Effector memory CD8-positive, alpha-beta T cell (primary cell): ENCODE results near the gene NOVA1.

ENCODE experiments used
- ATAC-seq: fragments of 150-1000 bp; cut with Tn5 transposase; replicated peaks from 2 replicates; pipeline ENCODE4 v1.10.0; 2021; ENCODE audit warnings: mild to moderate bottlenecking, moderate library complexity
- DNase-seq, 3 experiments: peaks; one replicate each; pipeline ENCODE4 v3.0.0; 2021
- H3K27ac Mint-ChIP-seq, 2 donors: one replicate each; pipeline ENCODE4 v1.8.0; 2022; ENCODE audit warnings: mild to moderate bottlenecking in 2 of 2, mixed read lengths in 2 of 2, moderate library complexity in 2 of 2
- H3K27me3 Mint-ChIP-seq, 2 donors: one replicate each; pipeline ENCODE4 v1.8.0; 2022; ENCODE audit warnings: mixed read lengths in 2 of 2
- H3K36me3 Mint-ChIP-seq: one replicate; pipeline ENCODE4 v1.8.0; 2022; ENCODE audit warnings: mild to moderate bottlenecking, moderate library complexity, mixed read lengths; ENCODE audit not compliant: insufficient read depth
- H3K4me1 Mint-ChIP-seq, 2 donors: one replicate each; pipeline ENCODE4 v1.8.0; 2022; ENCODE audit warnings: low read depth in 2 of 2, mixed read lengths in 2 of 2
- H3K4me3 Mint-ChIP-seq, 2 donors: one replicate each; pipeline ENCODE4 v1.8.0; 2022; ENCODE audit warnings: mild to moderate bottlenecking in 2 of 2, mixed read lengths in 2 of 2, moderate library complexity in 2 of 2
- H3K9me3 Mint-ChIP-seq, 2 donors: one replicate each; pipeline ENCODE4 v1.8.0; 2022; ENCODE audit warnings: mixed read lengths in 2 of 2

The NOVA1 gene

DNA sequence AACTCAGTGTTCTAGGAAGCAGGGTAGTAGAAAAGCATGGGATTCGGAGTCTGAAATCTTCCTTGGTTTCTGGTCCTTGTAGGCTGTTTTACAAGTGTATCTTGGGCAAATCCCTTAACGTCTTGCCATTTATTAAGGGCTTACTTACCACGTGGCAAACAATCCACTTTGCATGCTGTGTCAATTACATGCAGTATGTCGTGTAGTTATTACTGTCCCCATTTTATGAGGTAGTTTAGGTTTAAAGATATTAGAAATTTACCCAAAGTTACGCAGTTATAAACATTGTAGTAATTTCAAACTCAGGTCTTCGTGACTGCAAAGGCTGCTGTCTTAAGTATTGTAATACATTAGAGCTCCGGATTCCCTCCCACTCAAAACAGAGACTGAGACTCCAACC lies 1.5 kb upstream of the NOVA1 start:
- no peak overlapping the region for H3K4me3 Mint-ChIP-seq
- no peaks in the 10 kb centered on the region for H3K36me3 Mint-ChIP-seq
- H3K4me1 Mint-ChIP-seq: no peaks in the 10 kb centered on the region
- H3K27ac Mint-ChIP-seq: no peak overlapping the region
- H3K9me3 Mint-ChIP-seq: peaks cover 0 to 6% of the 10 kb centered on the region in 2 donors
- H3K27me3 Mint-ChIP-seq: peaks cover 0 to 6% of the 10 kb centered on the region in 2 donors
- ATAC-seq (no peak), DNase-seq (no peak)

GRCh38 chr14:26598672-26599131 lies 869 bp upstream of the NOVA1 start:
- ATAC-seq (no peak), DNase-seq (no peak)
- H3K27me3 Mint-ChIP-seq: peaks cover 0 to 6% of the 10 kb centered on the region in 2 donors
- no peak overlapping the region for H3K27ac Mint-ChIP-seq
- no peaks in the 10 kb centered on the region for H3K36me3 Mint-ChIP-seq
- no peak overlapping the region for H3K4me3 Mint-ChIP-seq
- no peaks in the 10 kb centered on the region for H3K4me1 Mint-ChIP-seq
- H3K9me3 Mint-ChIP-seq: peaks cover 0 to 6% of the 10 kb centered on the region in 2 donors

DNA sequence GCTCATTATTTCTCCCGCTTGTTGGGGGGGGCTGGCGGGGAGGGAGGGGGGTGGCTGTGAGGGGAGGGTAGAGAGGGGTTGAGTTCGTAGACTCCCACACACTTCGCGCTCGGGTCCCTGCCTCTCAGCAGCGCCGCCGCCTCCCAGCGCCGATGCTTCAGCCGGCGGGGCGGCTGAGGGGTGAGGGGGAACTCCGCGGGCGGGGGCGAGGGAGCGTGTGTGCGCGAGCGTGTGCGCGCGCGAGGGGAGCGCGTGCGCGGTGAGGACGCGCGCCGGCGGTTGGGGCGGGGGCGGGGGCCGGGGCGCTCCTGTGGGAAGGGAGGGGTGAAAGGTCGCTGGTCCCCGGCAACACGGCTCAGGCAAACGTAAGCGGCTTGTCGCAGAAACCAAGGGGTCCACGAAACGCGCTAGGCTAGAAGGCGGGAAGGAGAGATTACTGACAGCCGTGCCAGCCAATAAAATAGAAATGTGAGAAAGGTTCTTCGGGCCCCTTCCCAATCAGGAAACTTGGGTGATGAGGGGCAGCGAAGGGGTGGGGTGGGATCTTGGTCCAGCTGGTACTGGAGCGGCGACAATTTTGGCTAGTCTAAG lies 343 bp upstream of the NOVA1 start:
- no peak for ATAC-seq
- Mint-ChIP-seq H3K27me3 (peaks cover 0 to 6% of the 10 kb centered on the region in 2 donors), H3K4me1 (no peaks in the 10 kb centered on the region), H3K36me3 (no peaks in the 10 kb centered on the region), H3K4me3 (no peak overlapping the region), H3K9me3 (peaks cover 0 to 6% of the 10 kb centered on the region in 2 donors), H3K27ac (no peak overlapping the region)
- DNase-seq: no peak

DNA sequence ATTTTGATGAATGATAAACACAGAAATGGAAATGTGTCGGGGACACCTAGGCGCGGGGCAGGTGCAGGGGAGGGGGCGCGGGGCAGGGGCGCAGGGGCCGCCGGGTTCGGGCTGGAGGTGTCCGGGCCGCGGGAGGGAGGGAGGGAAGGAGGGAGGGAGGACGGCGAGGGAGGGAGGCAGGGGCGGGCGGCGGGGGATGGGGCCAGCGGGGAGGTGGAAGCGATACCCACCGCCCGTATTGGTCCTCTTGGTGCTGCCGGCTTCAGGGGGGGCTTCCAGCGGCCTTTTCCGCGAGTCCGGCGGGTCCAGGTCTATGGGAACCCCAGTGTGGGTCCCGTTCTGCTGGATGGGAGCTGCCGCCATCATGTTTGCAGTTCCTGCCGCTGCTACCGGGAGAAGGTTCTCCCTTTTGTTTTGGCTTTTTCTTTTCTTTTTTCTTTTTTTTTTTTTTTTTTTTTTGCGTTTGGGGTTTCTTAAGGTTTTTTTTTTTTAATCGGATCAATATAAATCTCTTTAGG lies 703 bp downstream of the NOVA1 start:
- ATAC-seq: no peak
- H3K4me3 Mint-ChIP-seq: peak overlapping the region in 1 of 2 donors; percentile 19

GRCh38 chr14:26596543-26597061 lies 1.2 kb downstream of the NOVA1 start:
- H3K9me3 Mint-ChIP-seq: peaks cover 0 to 6% of the 10 kb centered on the region in 2 donors
- H3K27me3 Mint-ChIP-seq: peaks cover 0 to 6% of the 10 kb centered on the region in 2 donors
- ATAC-seq (no peak), DNase-seq (no peak)
- H3K4me3 Mint-ChIP-seq: no peak overlapping the region
- H3K4me1 Mint-ChIP-seq: no peaks in the 10 kb centered on the region
- H3K27ac Mint-ChIP-seq: no peak overlapping the region
- H3K36me3 Mint-ChIP-seq: no peaks in the 10 kb centered on the region

More for the DNA sequence above, 703 bp downstream of the NOVA1 start:
- no peak overlapping the region for H3K27ac Mint-ChIP-seq
- peaks cover 0 to 6% of the 10 kb centered on the region in 2 donors for H3K27me3 Mint-ChIP-seq
- no peaks in the 10 kb centered on the region for H3K4me1 Mint-ChIP-seq
- peaks cover 0 to 6% of the 10 kb centered on the region in 2 donors for H3K9me3 Mint-ChIP-seq
- H3K36me3 Mint-ChIP-seq: no peaks in the 10 kb centered on the region
- DNase-seq: no peak

- H3K9me3 Mint-ChIP-seq: peaks cover 0 to 4% of the 10 kb centered on the region in 2 donors
- no peaks in the 10 kb centered on the region for H3K36me3 Mint-ChIP-seq
- ATAC-seq (no peak), DNase-seq (no peak)
- H3K4me1 Mint-ChIP-seq: no peaks in the 10 kb centered on the region
- no peak overlapping the region for H3K27ac Mint-ChIP-seq
- no peak overlapping the region for H3K4me3 Mint-ChIP-seq
- H3K27me3 Mint-ChIP-seq: peaks cover 0 to 6% of the 10 kb centered on the region in 2 donors
Observed at GRCh38 chr14:26595926-26596542, 1.8 kb downstream of the NOVA1 start.

DNA sequence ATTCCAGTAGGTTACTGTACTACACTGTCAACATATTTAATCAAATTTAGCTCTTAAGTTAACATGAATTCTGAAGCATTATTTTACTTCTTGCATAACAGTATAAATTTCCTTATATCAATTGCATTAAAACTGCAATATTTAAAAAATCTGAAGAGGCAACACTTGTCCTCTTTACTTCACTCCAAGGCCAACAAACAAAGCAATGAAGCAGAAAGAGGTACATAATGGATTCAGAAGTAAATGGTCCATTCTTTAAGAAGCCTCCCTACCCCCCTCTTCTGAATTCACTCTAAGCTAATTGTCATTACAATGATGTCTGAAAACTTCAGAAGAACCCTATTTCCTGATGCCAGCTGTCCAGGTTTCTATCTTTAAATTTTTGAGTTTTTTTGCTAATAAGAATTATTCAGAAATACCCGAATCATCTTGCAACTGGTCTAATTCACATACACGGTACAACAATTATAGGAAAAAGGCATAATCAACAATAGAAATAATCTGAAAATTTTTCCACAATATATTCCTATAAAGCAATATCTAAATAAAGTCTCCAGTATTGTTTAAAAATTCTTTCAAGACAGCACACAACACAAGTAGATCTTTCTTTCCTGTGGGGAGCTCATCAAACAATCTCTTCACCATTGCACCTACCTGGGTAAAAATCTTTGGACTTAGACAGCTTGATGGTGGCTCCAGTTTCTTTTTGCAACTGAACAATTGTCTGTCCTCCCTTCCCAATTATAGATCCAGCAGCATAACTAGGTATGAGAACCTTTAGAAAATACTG lies 2.9 kb downstream of the NOVA1 start:
- ATAC-seq: no peak
- Mint-ChIP-seq H3K9me3 (peaks cover 0 to 3% of the 10 kb centered on the region in 2 donors), H3K36me3 (no peaks in the 10 kb centered on the region)

DNA sequence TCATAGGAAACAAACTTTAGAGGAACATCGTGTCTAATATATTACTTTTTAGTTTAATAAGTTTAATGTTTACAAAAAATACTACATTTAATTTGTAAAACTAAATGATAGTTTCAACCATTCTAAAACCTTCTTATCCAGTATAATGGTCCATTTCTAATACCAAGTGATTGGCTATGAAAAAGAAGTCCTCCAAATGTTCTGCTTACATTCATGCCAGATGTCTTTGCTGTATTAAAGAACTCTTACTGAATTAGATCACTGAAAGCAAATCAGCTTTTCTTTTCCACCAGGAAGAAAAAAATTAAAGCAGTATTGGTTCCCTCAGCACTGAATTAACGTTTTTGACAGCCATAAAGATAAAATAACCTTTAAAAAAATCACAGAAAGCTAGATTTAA lies 3.7 kb downstream of the NOVA1 start:
- no peak overlapping the region for H3K4me3 Mint-ChIP-seq
- peaks cover 0 to 2% of the 10 kb centered on the region in 2 donors for H3K9me3 Mint-ChIP-seq
- no peak for ATAC-seq
- H3K27ac Mint-ChIP-seq: no peak overlapping the region
- H3K36me3 Mint-ChIP-seq: no peaks in the 10 kb centered on the region
- no peaks in the 10 kb centered on the region for H3K4me1 Mint-ChIP-seq
- DNase-seq: no peak
- H3K27me3 Mint-ChIP-seq: peaks cover 0 to 6% of the 10 kb centered on the region in 2 donors

More for the DNA sequence above, 2.9 kb downstream of the NOVA1 start:
- DNase-seq: no peak
- peaks cover 0 to 6% of the 10 kb centered on the region in 2 donors for H3K27me3 Mint-ChIP-seq
- H3K27ac Mint-ChIP-seq: no peak overlapping the region
- no peak overlapping the region for H3K4me3 Mint-ChIP-seq
- no peaks in the 10 kb centered on the region for H3K4me1 Mint-ChIP-seq

- no peaks in the 10 kb centered on the region for H3K4me1 Mint-ChIP-seq
- no peak overlapping the region for H3K27ac Mint-ChIP-seq
- DNase-seq (no peak), ATAC-seq (no peak)
- peaks cover 0 to 2% of the 10 kb centered on the region in 2 donors for H3K9me3 Mint-ChIP-seq
- peaks cover 0 to under 1% of the 10 kb centered on the region in 2 donors for H3K27me3 Mint-ChIP-seq
- no peaks in the 10 kb centered on the region for H3K36me3 Mint-ChIP-seq
- H3K4me3 Mint-ChIP-seq: no peak overlapping the region
Observed at GRCh38 chr14:26593357-26593756, 4.5 kb downstream of the NOVA1 start.

GRCh38 chr14:26589925-26590324 lies 7.9 kb downstream of the NOVA1 start:
- Mint-ChIP-seq H3K27ac (no peak overlapping the region), H3K27me3 (no peaks in the 10 kb centered on the region), H3K4me1 (no peaks in the 10 kb centered on the region), H3K9me3 (no peaks in the 10 kb centered on the region), H3K36me3 (no peaks in the 10 kb centered on the region), H3K4me3 (no peak overlapping the region)
- DNase-seq (no peak), ATAC-seq (no peak)

GRCh38 chr14:26577711-26578110 lies 20.1 kb downstream of the NOVA1 start:
- DNase-seq (no peak), ATAC-seq (no peak)
- H3K36me3 Mint-ChIP-seq: peaks cover 3% of the 10 kb centered on the region
- H3K27ac Mint-ChIP-seq: no peak overlapping the region
- H3K4me3 Mint-ChIP-seq: no peak overlapping the region
- peaks cover 4 to 26% of the 10 kb centered on the region in 2 donors for H3K9me3 Mint-ChIP-seq
- H3K4me1 Mint-ChIP-seq: no peaks in the 10 kb centered on the region
- H3K27me3 Mint-ChIP-seq: no peaks in the 10 kb centered on the region

DNA sequence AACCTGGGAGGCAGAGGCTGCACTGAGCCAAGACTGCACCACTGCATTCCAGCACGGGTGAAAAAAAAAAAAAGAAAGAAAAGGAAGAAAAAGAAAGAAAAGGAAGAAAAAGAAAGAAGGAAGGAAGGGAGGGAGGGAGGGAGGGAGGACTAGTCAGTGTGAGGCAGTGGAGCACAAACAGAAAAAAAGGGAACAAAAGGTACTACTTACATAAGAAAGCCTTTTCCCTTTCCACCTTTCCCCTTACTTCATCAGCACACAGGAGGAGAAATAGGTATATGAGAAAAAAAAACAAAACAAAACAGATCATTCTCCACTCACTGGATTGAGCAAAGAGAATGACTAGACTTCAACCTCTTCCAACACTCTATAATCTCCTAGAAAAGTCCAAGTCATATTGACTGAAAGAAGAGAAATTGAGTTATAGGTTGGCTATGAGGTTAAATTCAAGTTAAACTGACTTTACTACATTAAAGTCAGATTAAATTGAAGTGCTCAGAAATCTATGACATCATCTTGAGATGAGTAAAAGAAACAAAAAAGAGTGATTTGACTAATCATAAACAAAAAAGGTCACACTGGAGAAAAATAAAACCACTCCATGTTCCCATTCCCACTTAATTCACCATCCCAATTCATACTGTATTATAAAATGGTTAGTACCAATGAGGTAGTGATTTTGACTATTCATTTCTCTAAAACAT lies 43.6 kb downstream of the NOVA1 start:
- H3K9me3 Mint-ChIP-seq: peaks cover 14 to 15% of the 10 kb centered on the region in 2 donors
- H3K4me1 Mint-ChIP-seq: no peaks in the 10 kb centered on the region
- DNase-seq (no peak), ATAC-seq (no peak)
- no peaks in the 10 kb centered on the region for H3K36me3 Mint-ChIP-seq
- H3K27me3 Mint-ChIP-seq: no peaks in the 10 kb centered on the region
- H3K27ac Mint-ChIP-seq: no peak overlapping the region
- H3K4me3 Mint-ChIP-seq: no peak overlapping the region

- Mint-ChIP-seq H3K9me3 (peaks cover 7% of the 10 kb centered on the region in 2 donors), H3K36me3 (no peaks in the 10 kb centered on the region), H3K4me3 (no peak overlapping the region), H3K27ac (no peak overlapping the region), H3K27me3 (no peaks in the 10 kb centered on the region), H3K4me1 (no peaks in the 10 kb centered on the region)
- ATAC-seq (no peak), DNase-seq (no peak)
Observed at GRCh38 chr14:26549571-26549970, 48.3 kb downstream of the NOVA1 start.
